ENCODE data around the gene COL26A1. TPM values are rescaled to one million over a fixed set of nuclear protein-coding genes. Genes with fewer than 3 reads are reported as not detected.

COL26A1 gene
- total RNA-seq, 1 donor: not detected

- H3K36me3 ChIP-seq (ENCODE audit: insufficient read depth, low read length): no peaks in the 10 kb centered on the region
- H3K9me3 ChIP-seq (ENCODE audit: low read depth, low read length): peaks cover 3% of the 10 kb centered on the region
- H3K4me2 ChIP-seq (ENCODE audit: insufficient read depth, low read length): no peak overlapping the region
- H3K4me1 ChIP-seq (ENCODE audit: insufficient read depth, low read length): peaks cover 13% of the 10 kb centered on the region
- DNase-seq (ENCODE audit: insufficient read length, low spot score, missing footprints): peak; percentile 99
- no peaks in the 10 kb centered on the region for H3K79me2 ChIP-seq (ENCODE audit: insufficient read depth, low read length)
- TF ChIP-seq, protein P1, sequence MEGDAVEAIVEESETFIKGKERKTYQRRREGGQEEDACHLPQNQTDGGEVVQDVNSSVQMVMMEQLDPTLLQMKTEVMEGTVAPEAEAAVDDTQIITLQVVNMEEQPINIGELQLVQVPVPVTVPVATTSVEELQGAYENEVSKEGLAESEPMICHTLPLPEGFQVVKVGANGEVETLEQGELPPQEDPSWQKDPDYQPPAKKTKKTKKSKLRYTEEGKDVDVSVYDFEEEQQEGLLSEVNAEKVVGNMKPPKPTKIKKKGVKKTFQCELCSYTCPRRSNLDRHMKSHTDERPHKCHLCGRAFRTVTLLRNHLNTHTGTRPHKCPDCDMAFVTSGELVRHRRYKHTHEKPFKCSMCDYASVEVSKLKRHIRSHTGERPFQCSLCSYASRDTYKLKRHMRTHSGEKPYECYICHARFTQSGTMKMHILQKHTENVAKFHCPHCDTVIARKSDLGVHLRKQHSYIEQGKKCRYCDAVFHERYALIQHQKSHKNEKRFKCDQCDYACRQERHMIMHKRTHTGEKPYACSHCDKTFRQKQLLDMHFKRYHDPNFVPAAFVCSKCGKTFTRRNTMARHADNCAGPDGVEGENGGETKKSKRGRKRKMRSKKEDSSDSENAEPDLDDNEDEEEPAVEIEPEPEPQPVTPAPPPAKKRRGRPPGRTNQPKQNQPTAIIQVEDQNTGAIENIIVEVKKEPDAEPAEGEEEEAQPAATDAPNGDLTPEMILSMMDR (IDR thresholded peaks at IDR 0.05; ENCODE audit: extremely low read depth, low read depth, low read length): peak; percentile 87
- H3K4me3 ChIP-seq (ENCODE audit: insufficient read depth, low read length): no peak overlapping the region
- peaks cover 7% of the 10 kb centered on the region for H3K27me3 ChIP-seq (ENCODE audit: insufficient read depth, low read length)
- H4K20me1 ChIP-seq (ENCODE audit: insufficient read depth, low read length): peaks cover 3% of the 10 kb centered on the region
- no peak overlapping the region for H3K27ac ChIP-seq (ENCODE audit: low read depth, low read length)
- H2AFZ ChIP-seq (ENCODE audit: low read length): no peak overlapping the region
Measured at GRCh38 chr7:101538596-101539459, 176.2 kb downstream of the COL26A1 start.

GRCh38 chr7:101539784-101540183, 177.1 kb downstream of the COL26A1 start:
- Histone ChIP-seq H3K4me2 (ENCODE audit: insufficient read depth, low read length) (no peak overlapping the region), H3K79me2 (ENCODE audit: insufficient read depth, low read length) (no peaks in the 10 kb centered on the region), H3K36me3 (ENCODE audit: insufficient read depth, low read length) (no peaks in the 10 kb centered on the region), H3K27me3 (ENCODE audit: insufficient read depth, low read length) (peaks cover 4% of the 10 kb centered on the region), H3K4me3 (ENCODE audit: insufficient read depth, low read length) (no peak overlapping the region), H3K27ac (ENCODE audit: low read depth, low read length) (no peak overlapping the region), H3K4me1 (ENCODE audit: insufficient read depth, low read length) (peaks cover 13% of the 10 kb centered on the region), H2AFZ (ENCODE audit: low read length) (no peak overlapping the region), H4K20me1 (ENCODE audit: insufficient read depth, low read length) (peaks cover 3% of the 10 kb centered on the region), H3K9me3 (ENCODE audit: low read depth, low read length) (peaks cover 3% of the 10 kb centered on the region)
- TF ChIP-seq, protein P1 (IDR thresholded peaks at IDR 0.05; ENCODE audit: extremely low read depth, low read depth, low read length): no peak
- peak; percentile 69 for DNase-seq (ENCODE audit: insufficient read length, low spot score, missing footprints)

- DNase-seq (ENCODE audit: insufficient read length, low spot score, missing footprints): peak; percentile 88
- Histone ChIP-seq H3K27me3 (ENCODE audit: insufficient read depth, low read length) (peaks cover 4% of the 10 kb centered on the region), H3K9me3 (ENCODE audit: low read depth, low read length) (no peaks in the 10 kb centered on the region), H4K20me1 (ENCODE audit: insufficient read depth, low read length) (peaks cover 3% of the 10 kb centered on the region), H3K27ac (ENCODE audit: low read depth, low read length) (no peak overlapping the region), H2AFZ (ENCODE audit: low read length) (no peak overlapping the region), H3K4me3 (ENCODE audit: insufficient read depth, low read length) (no peak overlapping the region), H3K4me1 (ENCODE audit: insufficient read depth, low read length) (peaks cover under 1% of the 10 kb centered on the region), H3K79me2 (ENCODE audit: insufficient read depth, low read length) (no peaks in the 10 kb centered on the region), H3K36me3 (ENCODE audit: insufficient read depth, low read length) (no peaks in the 10 kb centered on the region), H3K4me2 (ENCODE audit: insufficient read depth, low read length) (no peak overlapping the region)
- TF ChIP-seq, protein P1 (IDR thresholded peaks at IDR 0.05; ENCODE audit: extremely low read depth, low read depth, low read length): peak; percentile 81
Measured at GRCh38 chr7:101542527-101543241, 180.0 kb downstream of the COL26A1 start.

DNA sequence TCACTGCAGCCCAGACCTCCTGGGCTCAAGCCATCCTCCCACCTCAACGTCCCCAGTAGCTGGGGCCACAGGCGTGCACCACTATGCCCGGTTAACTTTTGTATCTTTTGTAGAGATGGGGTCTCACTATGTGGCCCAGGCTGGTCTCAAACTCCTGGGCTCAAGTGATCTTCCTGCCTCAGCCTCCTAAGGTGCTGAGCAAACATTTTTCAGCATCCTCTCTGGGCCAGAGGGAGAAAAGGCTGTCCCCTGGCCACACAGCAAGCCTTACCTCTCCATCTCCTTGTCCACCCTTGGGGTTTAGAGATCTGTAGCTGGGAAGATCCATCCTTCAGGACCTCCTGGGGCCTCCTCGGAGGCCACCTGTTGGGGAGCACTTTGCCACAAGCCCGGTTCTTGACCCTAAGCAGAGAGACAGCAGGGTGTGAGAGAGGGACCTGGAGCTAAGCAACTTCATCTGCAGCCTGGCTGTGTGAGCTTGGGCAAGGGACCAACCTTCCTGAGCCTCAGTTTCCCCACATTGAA, 180.6 kb downstream of the COL26A1 start:
- Histone ChIP-seq H3K27me3 (ENCODE audit: insufficient read depth, low read length) (peaks cover 4% of the 10 kb centered on the region), H4K20me1 (ENCODE audit: insufficient read depth, low read length) (peaks cover 3% of the 10 kb centered on the region), H3K79me2 (ENCODE audit: insufficient read depth, low read length) (no peaks in the 10 kb centered on the region), H3K4me2 (ENCODE audit: insufficient read depth, low read length) (no peak overlapping the region), H2AFZ (ENCODE audit: low read length) (no peak overlapping the region), H3K9me3 (ENCODE audit: low read depth, low read length) (no peaks in the 10 kb centered on the region), H3K4me1 (ENCODE audit: insufficient read depth, low read length) (no peaks in the 10 kb centered on the region), H3K36me3 (ENCODE audit: insufficient read depth, low read length) (no peaks in the 10 kb centered on the region), H3K27ac (ENCODE audit: low read depth, low read length) (no peak overlapping the region), H3K4me3 (ENCODE audit: insufficient read depth, low read length) (no peak overlapping the region)
- DNase-seq (ENCODE audit: insufficient read length, low spot score, missing footprints): peak; percentile 82
- TF ChIP-seq, protein P1 (IDR thresholded peaks at IDR 0.05; ENCODE audit: extremely low read depth, low read depth, low read length): no peak

Data from osteoblast (primary cell).